Activated CD4-positive, alpha-beta memory T cell treated with anti-CD3 and anti-CD28 coated beads for 36 hours (primary cell): ENCODE data around the gene UBN1. TPM values are rescaled to one million over a fixed set of nuclear protein-coding genes. Genes with fewer than 3 reads are reported as not detected.

Source experiments
- CTCF ChIA-PET: fragments of 350-600 bp; sonication (Branson Sonifier 250); formaldehyde crosslinking; loops from one replicate; lab custom pipeline; 2021; ENCODE audit warnings: antibody characterized with exemption, inconsistent platforms; lab: Charles Lee
- POLR2A ChIA-PET: fragments of 350-600 bp; sonication (Branson Sonifier 250); formaldehyde crosslinking; loops from one replicate; lab custom pipeline; 2021; ENCODE audit warnings: antibody characterized with exemption; lab: Charles Lee
- DNase-seq: peaks from one replicate; pipeline ENCODE4 v3.0.0-alpha.2; 2020
- H3K27ac Mint-ChIP-seq: one replicate; pipeline ENCODE4 v1.8.0; 2021; ENCODE audit warnings: mixed read lengths
- H3K27me3 Mint-ChIP-seq: one replicate; pipeline ENCODE4 v1.8.0; 2021; ENCODE audit warnings: mixed read lengths
- H3K36me3 Mint-ChIP-seq: one replicate; pipeline ENCODE4 v1.8.0; 2021; ENCODE audit warnings: mixed read lengths
- H3K4me1 Mint-ChIP-seq: one replicate; pipeline ENCODE4 v1.8.0; 2021; ENCODE audit warnings: low read depth, mixed read lengths
- H3K4me3 Mint-ChIP-seq: one replicate; pipeline ENCODE4 v1.8.0; 2021; ENCODE audit warnings: mild to moderate bottlenecking, mixed read lengths
- H3K9me3 Mint-ChIP-seq: one replicate; pipeline ENCODE4 v1.8.0; 2021; ENCODE audit warnings: mixed read lengths
- intact Hi-C: fragments of 100-400 bp; cut with micrococcal nuclease; formaldehyde crosslinking; loops from one replicate; pipeline ENCODE4 v1.15.1; 2023
- total RNA-seq, 2 experiments: library from RNA; stranded (reverse); gene quantifications; one replicate each; pipeline ENCODE4 v1.2.3, GENCODE V29; 2021

UBN1 gene
- total RNA-seq, 2 experiments from 2014 or later = 24.4 TPM

DNA sequence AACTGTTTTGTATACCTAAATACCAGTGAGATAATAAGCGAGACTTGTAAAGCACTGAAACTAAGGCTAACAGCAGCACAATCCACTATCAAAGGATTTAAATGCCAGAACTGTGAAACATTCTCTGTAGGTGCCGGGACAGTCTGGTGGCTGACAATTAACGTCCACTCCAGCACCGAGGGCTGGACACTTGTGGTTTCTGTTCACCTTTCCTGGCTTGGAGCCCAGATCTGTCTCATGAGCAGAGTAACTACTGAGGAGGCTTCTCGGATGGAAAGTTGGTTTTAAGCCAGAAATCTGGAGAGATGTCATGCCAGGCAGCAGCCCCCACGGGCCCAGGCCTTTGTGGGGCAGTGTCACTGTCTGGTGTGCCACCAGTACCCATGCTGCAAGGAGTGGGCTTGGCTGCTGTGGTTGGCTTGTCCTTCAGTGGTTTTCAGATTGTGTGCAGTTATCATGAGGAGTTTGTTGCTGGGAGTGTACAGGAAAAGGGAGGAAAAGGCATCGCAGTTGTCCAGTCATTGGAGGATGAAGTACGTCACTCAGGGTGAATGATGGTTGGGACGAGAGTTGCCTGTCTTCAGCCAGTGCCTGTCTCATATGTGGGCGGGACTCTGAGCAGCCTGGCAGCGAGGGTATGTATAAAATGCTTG lies 35.5 kb downstream of the UBN1 start:
- no peak overlapping the region for H3K27ac Mint-ChIP-seq
- H3K4me3 Mint-ChIP-seq = no peak overlapping the region
- H3K36me3 Mint-ChIP-seq = peaks cover 38% of the 10 kb centered on the region
- H3K9me3 Mint-ChIP-seq = no peaks in the 10 kb centered on the region
- H3K27me3 Mint-ChIP-seq = no peaks in the 10 kb centered on the region
- no peaks in the 10 kb centered on the region for H3K4me1 Mint-ChIP-seq
- CTCF ChIA-PET = no interaction called here
- DNase-seq = no peak
- POLR2A ChIA-PET = no interaction called here
- intact Hi-C loops = no loop called here

DNA sequence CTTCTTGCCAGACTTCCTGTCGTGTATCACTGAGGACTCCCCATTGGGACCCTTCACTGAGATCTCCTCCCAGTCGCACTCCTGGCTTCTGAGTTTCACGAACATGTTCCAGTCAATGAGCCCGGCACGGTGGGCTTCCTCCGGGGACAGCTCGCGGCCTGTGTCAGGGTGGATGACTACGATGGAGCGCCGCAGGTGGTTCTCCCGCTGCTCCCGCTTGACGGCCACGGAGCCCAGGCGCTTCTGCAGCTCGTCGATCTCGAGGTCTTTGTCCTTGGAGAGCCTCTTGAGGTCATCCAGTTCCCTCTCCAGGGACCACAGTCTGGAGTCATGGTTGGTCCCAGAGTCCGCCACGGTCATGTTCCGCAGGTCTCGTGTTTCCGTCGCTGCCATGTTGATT lies 36.2 kb downstream of the UBN1 start:
- H3K27ac Mint-ChIP-seq = no peak overlapping the region
- no peaks in the 10 kb centered on the region for H3K9me3 Mint-ChIP-seq
- CTCF ChIA-PET = no interaction called here
- no peak overlapping the region for H3K4me3 Mint-ChIP-seq
- H3K36me3 Mint-ChIP-seq = peaks cover 38% of the 10 kb centered on the region
- H3K4me1 Mint-ChIP-seq = no peaks in the 10 kb centered on the region
- POLR2A ChIA-PET = interaction anchor here (0.7 kb wide), 1 partner anchor 215 kb away, joined by 3 read pairs; no protein-coding TSS in a partner anchor
- H3K27me3 Mint-ChIP-seq = no peaks in the 10 kb centered on the region
- intact Hi-C loops = no loop called here
- no peak for DNase-seq

DNA sequence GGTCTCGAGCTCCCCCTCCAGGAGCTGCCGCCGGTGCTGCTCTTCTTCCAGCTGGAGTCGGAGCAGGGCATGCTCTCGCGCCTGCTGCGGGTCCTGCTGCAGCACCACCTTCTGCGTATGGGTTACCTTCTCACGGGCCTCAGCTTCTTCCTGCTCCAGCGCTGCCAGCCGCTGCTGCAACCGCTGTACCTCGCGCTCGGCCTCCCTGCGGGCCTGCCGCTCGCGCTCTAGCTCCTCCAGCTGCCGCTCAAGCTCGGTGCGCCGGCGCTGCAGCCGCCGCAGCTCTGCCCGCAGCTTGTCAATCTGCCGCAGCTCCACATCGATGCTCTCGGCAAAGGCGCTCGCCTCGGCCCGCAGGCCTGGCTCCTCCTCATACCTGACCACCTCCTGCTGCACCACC lies 36.9 kb downstream of the UBN1 start:
- no peak overlapping the region for H3K27ac Mint-ChIP-seq

DNA sequence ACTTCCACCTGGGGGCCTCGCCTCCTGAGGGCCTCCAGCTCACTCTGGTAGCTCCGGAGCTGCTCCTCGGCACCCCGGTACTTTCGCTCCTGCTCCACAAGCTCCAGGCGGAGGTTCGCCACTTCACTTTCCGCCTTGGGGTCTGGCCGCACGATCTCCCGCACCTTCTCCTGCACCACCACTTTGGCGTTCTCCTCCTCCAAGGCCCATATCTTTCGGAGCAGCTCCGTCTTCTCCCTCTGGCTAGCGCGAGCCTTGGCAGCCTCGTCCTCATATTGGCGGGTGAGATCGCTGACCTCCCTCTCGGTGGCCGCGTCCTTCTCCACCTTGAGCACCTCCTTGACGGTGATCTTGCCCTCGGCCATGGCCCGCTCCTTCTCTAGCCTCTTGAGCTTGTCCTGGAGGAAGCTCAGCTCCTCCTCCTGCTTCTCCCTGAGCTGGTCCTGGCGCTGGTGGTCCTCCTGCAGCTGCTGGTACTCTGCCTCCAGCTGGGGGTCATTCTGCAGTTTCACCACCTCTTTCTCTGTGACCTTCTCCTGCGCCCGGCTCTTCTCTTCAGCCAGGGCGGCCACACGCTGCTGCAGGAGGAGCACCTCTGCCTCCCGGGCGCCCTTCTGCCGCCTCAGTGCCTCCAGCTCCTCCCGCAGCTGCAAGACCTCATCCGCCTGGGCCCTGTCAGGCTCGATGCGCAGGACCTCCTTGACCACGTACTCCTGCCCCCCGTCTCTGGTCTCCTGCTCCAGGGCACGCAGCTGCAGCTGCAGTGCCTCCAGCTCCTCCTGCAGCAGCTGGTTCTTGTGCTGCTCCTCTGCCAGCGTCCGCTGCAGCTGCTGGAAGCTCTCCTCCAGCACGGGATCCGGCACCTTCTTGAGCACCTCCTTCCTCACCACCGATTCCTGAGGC lies 37.9 kb downstream of the UBN1 start:
- Mint-ChIP-seq H3K27me3 (no peaks in the 10 kb centered on the region), H3K9me3 (no peaks in the 10 kb centered on the region), H3K36me3 (peaks cover 35% of the 10 kb centered on the region), H3K4me3 (no peak overlapping the region), H3K27ac (no peak overlapping the region), H3K4me1 (no peaks in the 10 kb centered on the region)
- intact Hi-C loops = no loop called here
- ChIA-PET CTCF (interaction anchor here (0.5 to 1.1 kb wide), 3 partner anchors 7 to 71 kb away, joined by 3 to 6 read pairs (median 4); no protein-coding TSS in a partner anchor), POLR2A (no interaction called here)
- no peak for DNase-seq

More for the DNA sequence above, 36.9 kb downstream of the UBN1 start:
- no peak overlapping the region for H3K4me3 Mint-ChIP-seq
- POLR2A ChIA-PET = interaction anchor here (0.7 kb wide), 1 partner anchor 214 kb away, joined by 3 read pairs; no protein-coding TSS in a partner anchor
- H3K36me3 Mint-ChIP-seq = peaks cover 35% of the 10 kb centered on the region
- no peaks in the 10 kb centered on the region for H3K4me1 Mint-ChIP-seq
- H3K9me3 Mint-ChIP-seq = no peaks in the 10 kb centered on the region
- intact Hi-C loops = no loop called here
- CTCF ChIA-PET = interaction anchor here (1.1 kb wide), 1 partner anchor 72 kb away, joined by 4 read pairs; no protein-coding TSS in a partner anchor
- H3K27me3 Mint-ChIP-seq = no peaks in the 10 kb centered on the region
- no peak for DNase-seq

DNA sequence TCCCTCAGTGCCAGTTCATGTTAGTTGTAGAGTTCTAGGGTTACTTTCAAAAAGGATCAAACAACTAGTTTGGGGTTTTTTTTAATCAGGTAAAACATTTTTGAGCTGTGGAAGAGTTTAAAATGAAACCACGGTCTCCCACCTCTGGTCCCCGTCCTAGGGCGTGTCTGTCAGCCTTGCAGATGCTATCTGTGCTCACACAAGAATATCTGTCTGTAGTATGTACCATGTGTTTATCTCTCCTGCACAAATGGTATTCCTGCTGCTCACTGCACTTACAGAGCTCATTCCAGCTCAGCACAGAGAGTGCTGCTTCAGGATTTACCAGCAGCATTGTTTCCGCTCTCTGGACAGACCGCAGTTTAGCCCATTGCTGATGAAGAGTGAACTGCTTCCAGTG lies 38.9 kb downstream of the UBN1 start:
- Mint-ChIP-seq H3K36me3 (peaks cover 33% of the 10 kb centered on the region), H3K27ac (no peak overlapping the region), H3K27me3 (no peaks in the 10 kb centered on the region), H3K4me1 (no peaks in the 10 kb centered on the region), H3K9me3 (no peaks in the 10 kb centered on the region), H3K4me3 (no peak overlapping the region)
- POLR2A ChIA-PET = no interaction called here
- CTCF ChIA-PET = no interaction called here
- DNase-seq = no peak
- intact Hi-C loops = no loop called here

DNA sequence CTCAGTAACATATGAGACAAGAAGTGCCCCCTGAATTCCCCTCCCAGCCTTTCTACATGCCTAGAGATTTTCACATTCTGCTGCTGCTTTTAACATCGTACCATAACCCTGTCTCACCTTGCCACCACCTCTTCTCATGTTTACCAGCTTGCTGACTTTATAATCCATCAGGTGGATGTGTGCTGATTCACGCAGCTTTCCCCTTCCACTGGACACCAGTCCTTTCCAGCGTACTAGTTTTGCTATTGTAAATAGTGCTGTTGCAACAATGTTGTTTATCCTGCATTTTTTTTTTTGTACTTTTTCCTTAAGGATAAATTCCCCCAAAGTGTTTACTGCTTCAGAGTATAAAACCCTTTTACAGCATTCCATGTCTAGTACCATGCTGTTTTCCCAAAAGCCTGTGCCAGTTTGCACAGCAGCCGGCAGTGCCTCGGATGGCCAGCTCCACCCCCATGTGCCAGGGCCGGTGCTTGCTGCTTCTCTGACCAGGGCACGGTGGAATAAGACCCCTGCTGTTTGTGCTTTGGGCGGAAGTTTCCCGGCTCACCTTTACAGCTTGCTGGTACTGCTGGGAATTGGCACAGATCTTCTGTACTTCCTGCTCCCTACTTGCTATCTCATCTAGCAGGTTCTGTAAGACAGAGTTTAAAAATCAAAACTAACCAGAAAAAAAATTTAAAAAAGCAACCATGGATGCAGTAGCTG lies 41.3 kb downstream of the UBN1 start:
- Mint-ChIP-seq H3K4me3 (no peak overlapping the region), H3K9me3 (no peaks in the 10 kb centered on the region), H3K36me3 (peaks cover 19% of the 10 kb centered on the region), H3K4me1 (no peaks in the 10 kb centered on the region), H3K27ac (no peak overlapping the region), H3K27me3 (no peaks in the 10 kb centered on the region)
- POLR2A ChIA-PET = no interaction called here
- CTCF ChIA-PET = interaction anchor here (0.8 kb wide), 1 partner anchor 238 kb away, joined by 3 read pairs; no protein-coding TSS in a partner anchor
- intact Hi-C loops = no loop called here
- DNase-seq = no peak

DNA sequence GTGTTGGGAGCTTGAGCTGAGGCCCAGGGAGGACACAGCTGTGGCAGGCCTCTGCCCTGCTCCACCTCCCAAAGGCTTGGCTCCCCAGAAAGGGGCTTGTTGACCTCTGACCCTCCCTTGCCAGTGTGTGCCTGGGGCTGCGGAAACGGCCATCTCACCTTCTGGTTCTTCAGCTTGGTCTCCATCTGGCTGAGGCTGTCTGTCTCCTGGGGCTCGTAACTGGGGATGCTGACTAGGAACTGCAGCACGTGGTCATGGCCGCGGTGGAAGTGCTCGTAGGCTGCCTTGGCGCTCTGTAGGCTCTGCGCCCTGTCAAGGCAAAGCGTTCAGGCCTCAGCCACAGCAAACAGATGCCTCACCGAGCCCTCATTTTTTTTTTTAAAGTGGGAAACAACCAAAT lies 42.7 kb downstream of the UBN1 start:
- CTCF ChIA-PET = no interaction called here
- no peaks in the 10 kb centered on the region for H3K27me3 Mint-ChIP-seq
- H3K4me3 Mint-ChIP-seq = no peak overlapping the region
- no peak for DNase-seq
- H3K36me3 Mint-ChIP-seq = peaks cover 7% of the 10 kb centered on the region
- intact Hi-C loops = no loop called here
- POLR2A ChIA-PET = no interaction called here
- H3K9me3 Mint-ChIP-seq = no peaks in the 10 kb centered on the region
- no peak overlapping the region for H3K27ac Mint-ChIP-seq
- H3K4me1 Mint-ChIP-seq = no peaks in the 10 kb centered on the region

DNA sequence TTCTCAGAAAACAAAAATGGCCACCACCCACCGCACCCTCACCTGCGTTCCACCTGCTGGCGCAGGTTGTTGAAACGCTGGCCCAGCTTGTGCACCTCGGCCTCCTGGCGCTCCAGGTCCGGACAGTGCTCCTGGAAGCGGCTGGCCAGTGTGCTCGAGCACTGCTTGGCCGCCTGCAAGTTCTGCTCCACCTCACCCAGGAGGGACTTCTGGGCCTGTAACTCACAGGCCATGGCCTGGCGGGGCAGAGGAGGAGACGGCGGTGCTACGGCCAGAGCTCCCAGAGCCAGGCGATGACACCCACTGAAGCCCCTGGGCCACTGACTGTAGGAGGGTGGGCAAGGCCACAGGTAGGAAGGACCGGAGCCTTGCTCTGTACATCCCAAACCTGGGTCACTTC lies 43.4 kb downstream of the UBN1 start:
- H3K27me3 Mint-ChIP-seq = no peaks in the 10 kb centered on the region
- DNase-seq = no peak
- no peak overlapping the region for H3K27ac Mint-ChIP-seq
- CTCF ChIA-PET = no interaction called here
- H3K4me1 Mint-ChIP-seq = no peaks in the 10 kb centered on the region
- intact Hi-C loops = no loop called here
- H3K4me3 Mint-ChIP-seq = no peak overlapping the region
- POLR2A ChIA-PET = no interaction called here
- peaks cover 3% of the 10 kb centered on the region for H3K36me3 Mint-ChIP-seq
- no peaks in the 10 kb centered on the region for H3K9me3 Mint-ChIP-seq

DNA sequence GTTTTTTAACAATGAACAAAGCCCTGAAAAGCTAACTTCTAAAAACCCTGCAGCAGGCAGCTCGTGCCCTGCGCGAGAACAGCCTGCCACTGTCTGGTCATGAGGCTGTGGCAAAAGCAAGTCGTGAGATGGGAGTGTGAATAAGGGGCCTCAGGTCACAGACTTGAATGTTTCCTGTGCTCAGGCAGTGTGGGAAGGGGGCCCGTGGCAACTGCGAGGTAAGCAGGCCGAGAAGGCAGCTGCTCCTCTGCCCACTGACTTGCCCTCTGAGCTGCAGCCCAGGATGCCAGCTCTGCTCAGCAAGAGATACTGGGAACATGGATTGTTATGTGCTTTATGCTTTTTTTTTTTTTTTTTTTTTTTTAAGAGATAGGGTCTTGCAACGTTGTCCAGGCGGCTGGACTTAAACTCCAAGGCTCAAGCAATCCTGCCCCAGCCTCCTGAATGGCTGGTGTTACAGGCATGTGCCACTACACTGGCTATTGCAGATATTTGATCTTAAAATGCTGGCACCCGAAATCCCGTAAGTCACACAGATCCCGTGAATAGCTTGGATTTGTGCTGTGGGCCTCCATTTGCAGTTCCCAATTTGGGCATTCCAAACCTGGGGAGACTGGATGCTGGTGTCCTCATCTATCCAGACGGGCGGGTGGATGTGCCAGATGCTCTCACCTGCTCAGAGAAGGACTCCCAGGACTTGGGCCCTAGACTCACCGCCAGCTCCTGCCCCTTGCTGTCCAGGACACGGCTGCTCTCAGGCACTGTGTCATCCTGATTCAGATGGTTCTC lies 44.0 kb downstream of the UBN1 start:
- H3K27me3 Mint-ChIP-seq = no peaks in the 10 kb centered on the region
- no peak overlapping the region for H3K4me3 Mint-ChIP-seq
- intact Hi-C loops = no loop called here
- POLR2A ChIA-PET = no interaction called here
- H3K4me1 Mint-ChIP-seq = no peaks in the 10 kb centered on the region
- H3K36me3 Mint-ChIP-seq = no peaks in the 10 kb centered on the region
- no peak for DNase-seq
- no peak overlapping the region for H3K27ac Mint-ChIP-seq
- H3K9me3 Mint-ChIP-seq = no peaks in the 10 kb centered on the region
- CTCF ChIA-PET = no interaction called here

DNA sequence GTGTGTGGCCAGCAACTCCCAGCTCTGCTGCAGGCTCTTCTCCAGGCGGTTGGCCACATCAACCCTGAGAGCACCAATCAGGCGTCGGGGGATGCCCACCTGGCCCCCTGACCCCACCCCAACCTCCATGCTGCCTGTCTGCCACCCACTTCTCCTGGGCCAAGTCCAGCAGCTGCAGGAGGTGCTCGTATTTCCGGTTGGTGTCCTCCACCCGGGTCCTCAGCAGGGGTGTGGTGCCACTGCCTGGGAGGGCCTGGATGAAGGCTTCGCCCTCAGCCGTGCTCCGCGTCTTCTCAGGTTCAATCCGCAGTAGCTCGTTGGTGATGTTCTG lies 44.6 kb downstream of the UBN1 start:
- Mint-ChIP-seq H3K27me3 (no peaks in the 10 kb centered on the region), H3K4me3 (no peak overlapping the region), H3K27ac (no peak overlapping the region), H3K9me3 (no peaks in the 10 kb centered on the region), H3K4me1 (no peaks in the 10 kb centered on the region), H3K36me3 (no peaks in the 10 kb centered on the region)
- no peak for DNase-seq
- POLR2A ChIA-PET = interaction anchor here (1.0 kb wide), 1 partner anchor 17 kb away, joined by 3 read pairs; no protein-coding TSS in a partner anchor
- CTCF ChIA-PET = no interaction called here
- intact Hi-C loops = no loop called here

DNA sequence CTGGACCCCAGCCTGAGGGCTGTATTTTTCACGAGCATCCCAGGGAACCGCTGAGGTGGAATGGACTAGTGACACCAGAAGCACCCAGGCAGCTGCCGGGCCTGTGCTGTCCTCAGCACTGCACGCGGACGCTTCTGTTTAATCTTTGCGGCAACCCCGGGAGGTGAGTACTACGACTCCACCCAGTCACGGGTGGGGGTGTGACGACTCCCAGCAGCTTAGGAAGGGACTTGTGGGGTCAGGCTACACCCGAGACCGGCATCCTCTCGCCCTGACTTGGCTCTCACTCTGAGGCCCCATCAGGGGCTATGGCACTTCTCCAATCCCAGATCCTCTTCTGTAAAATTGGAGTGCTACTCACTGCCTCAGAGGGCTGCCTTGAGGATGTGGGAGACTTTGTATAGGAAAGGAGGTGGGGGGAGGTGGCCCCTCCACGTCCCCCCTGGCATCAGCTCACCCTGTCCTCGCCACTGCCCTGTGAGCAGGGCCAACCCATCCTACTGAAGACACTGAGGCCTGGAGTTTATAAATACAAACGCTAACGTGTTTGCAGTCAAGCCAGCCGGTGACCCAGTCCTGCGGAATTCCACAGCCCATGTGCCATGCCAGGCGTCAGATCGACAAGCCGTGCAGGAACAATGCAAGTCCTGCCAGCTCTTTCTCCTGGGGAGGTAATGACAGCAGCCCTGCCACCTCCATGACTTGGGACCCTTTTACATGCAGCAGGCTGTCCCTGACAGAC lies 45.3 kb downstream of the UBN1 start:
- H3K4me3 Mint-ChIP-seq = no peak overlapping the region
- H3K9me3 Mint-ChIP-seq = no peaks in the 10 kb centered on the region
- H3K36me3 Mint-ChIP-seq = no peaks in the 10 kb centered on the region
- no peak for DNase-seq
- intact Hi-C loops = no loop called here
- CTCF ChIA-PET = no interaction called here
- H3K27ac Mint-ChIP-seq = no peak overlapping the region
- H3K4me1 Mint-ChIP-seq = no peaks in the 10 kb centered on the region
- no peaks in the 10 kb centered on the region for H3K27me3 Mint-ChIP-seq
- POLR2A ChIA-PET = interaction anchor here (1.0 kb wide), 1 partner anchor 18 kb away, joined by 3 read pairs; no protein-coding TSS in a partner anchor
